Measurements from ENCODE around the gene MAML2.

DNA sequence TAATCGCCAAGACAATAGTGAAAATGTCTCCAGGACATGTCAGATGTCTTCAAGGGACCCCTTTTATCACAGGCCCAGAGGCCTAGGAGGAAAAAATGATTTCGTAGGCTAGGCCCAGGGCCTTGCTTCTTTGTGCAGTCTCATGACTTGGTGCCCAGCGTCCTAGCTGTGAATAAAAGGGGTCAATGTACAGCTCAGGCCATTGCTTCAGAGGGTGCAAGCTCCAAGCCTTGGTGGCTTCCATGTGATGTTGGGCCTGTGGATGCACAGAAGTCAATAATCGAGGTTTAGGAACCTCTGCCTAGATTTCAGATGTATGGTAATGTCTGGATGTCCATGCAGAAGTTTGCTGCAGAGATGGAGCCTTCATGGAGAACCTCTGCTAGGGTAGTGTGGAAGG, 398.4 kb downstream of the MAML2 start:
- TF ChIP-seq, protein P1, sequence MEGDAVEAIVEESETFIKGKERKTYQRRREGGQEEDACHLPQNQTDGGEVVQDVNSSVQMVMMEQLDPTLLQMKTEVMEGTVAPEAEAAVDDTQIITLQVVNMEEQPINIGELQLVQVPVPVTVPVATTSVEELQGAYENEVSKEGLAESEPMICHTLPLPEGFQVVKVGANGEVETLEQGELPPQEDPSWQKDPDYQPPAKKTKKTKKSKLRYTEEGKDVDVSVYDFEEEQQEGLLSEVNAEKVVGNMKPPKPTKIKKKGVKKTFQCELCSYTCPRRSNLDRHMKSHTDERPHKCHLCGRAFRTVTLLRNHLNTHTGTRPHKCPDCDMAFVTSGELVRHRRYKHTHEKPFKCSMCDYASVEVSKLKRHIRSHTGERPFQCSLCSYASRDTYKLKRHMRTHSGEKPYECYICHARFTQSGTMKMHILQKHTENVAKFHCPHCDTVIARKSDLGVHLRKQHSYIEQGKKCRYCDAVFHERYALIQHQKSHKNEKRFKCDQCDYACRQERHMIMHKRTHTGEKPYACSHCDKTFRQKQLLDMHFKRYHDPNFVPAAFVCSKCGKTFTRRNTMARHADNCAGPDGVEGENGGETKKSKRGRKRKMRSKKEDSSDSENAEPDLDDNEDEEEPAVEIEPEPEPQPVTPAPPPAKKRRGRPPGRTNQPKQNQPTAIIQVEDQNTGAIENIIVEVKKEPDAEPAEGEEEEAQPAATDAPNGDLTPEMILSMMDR (IDR thresholded peaks at IDR 0.05), result no peak
- TF ChIP-seq POLR2A (IDR thresholded peaks at IDR 0.05), result no peak
- no peak for TF ChIP-seq POLR2AphosphoS5 (IDR thresholded peaks at IDR 0.05)
- no peak for TF ChIP-seq EP300 (IDR thresholded peaks at IDR 0.05; ENCODE audit: low read depth)
